SU-DHL-6 (cell line): ENCODE data around the gene PCGF1.

Source experiments
- CTCF ChIP-seq: fragments of 200-600 bp; sonication (generic); IDR thresholded peaks from one replicate; pipeline ENCODE4 v1.5.1; 2017; ENCODE audit warnings: antibody characterized with exemption, mild to moderate bottlenecking, low read length, moderate library complexity; ENCODE audit not compliant: insufficient read depth, poor library complexity, severe bottlenecking
- EZH2phosphoT487 ChIP-seq: fragments of 200-600 bp; sonication (generic), shearing (Covaris generic); conservative IDR thresholded peaks from 2 replicates; pipeline ENCODE4 v1.6.1; 2018; ENCODE audit warnings: mild to moderate bottlenecking, antibody characterized with exemption, low read length, moderate library complexity, mixed read lengths

- TF ChIP-seq CTCF (no peak), EZH2phosphoT487 (no peak)
Measured at GRCh38 chr2:74555610-74556103, 48.2 kb upstream of the PCGF1 start.
